H9 (cell line): ENCODE data around the gene GALNT17. TPM values are rescaled to one million over a fixed set of nuclear protein-coding genes. Genes with fewer than 3 reads are reported as not detected.
A peak's percentile ranks its signal among the peaks of the same experiment; 100 is the strongest.

Experiments
- DNase-seq: peaks from one replicate; pipeline ENCODE4 v3.0.0-alpha.2; 2017
- H2AFZ ChIP-seq: one replicate; pipeline ENCODE4 v1.6.1; 2013; ENCODE audit warnings: mild to moderate bottlenecking, low read length, control low read depth, moderate library complexity
- H2AK5ac ChIP-seq: 2 replicates; pipeline ENCODE4 v1.6.1; 2013; ENCODE audit warnings: low read length, control low read depth, mixed read lengths; ENCODE audit not compliant: insufficient read length
- H2BK120ac ChIP-seq: one replicate; pipeline ENCODE4 v1.6.1; 2013; ENCODE audit warnings: low read depth, mild to moderate bottlenecking, low read length, control low read depth, inconsistent platforms; ENCODE audit not compliant: poor library complexity, severe bottlenecking
- H2BK12ac ChIP-seq: 2 replicates; pipeline ENCODE4 v1.6.1; 2013; ENCODE audit warnings: low read length, control low read depth, mixed read lengths, low read depth; ENCODE audit not compliant: insufficient read length
- H2BK15ac ChIP-seq: 2 replicates; pipeline ENCODE4 v1.6.1; 2013; ENCODE audit warnings: low read depth, low read length, control low read depth
- H2BK20ac ChIP-seq: one replicate; pipeline ENCODE4 v1.6.1; 2013; ENCODE audit warnings: low read depth, mild to moderate bottlenecking, low read length, control low read depth, inconsistent platforms; ENCODE audit not compliant: poor library complexity, severe bottlenecking
- H2BK5ac ChIP-seq: 2 replicates; pipeline ENCODE4 v1.6.1; 2013; ENCODE audit warnings: low read length, control low read depth, mixed read lengths; ENCODE audit not compliant: insufficient read length
- H3K14ac ChIP-seq: 2 replicates; pipeline ENCODE4 v1.6.1; 2013; ENCODE audit warnings: low read length, control low read depth; ENCODE audit not compliant: insufficient read depth
- H3K18ac ChIP-seq: 2 replicates; pipeline ENCODE4 v1.6.1; 2013; ENCODE audit warnings: low read depth, mild to moderate bottlenecking, mixed read lengths, low read length, control low read depth; ENCODE audit not compliant: insufficient read length
- H3K23ac ChIP-seq: 2 replicates; pipeline ENCODE4 v1.6.1; 2013; ENCODE audit warnings: low read length, control low read depth, mixed read lengths, low read depth; ENCODE audit not compliant: insufficient read length
- H3K23me2 ChIP-seq: 2 replicates; pipeline ENCODE4 v1.6.1; 2013; ENCODE audit warnings: low read depth, mild to moderate bottlenecking, mixed read lengths, low read length, control low read depth; ENCODE audit not compliant: insufficient read length, poor library complexity, severe bottlenecking
- H3K27ac ChIP-seq: 2 replicates; pipeline ENCODE4 v1.5.1; 2013; ENCODE audit warnings: low read length, control low read depth, mixed read lengths, low read depth; ENCODE audit not compliant: insufficient read length
- H3K27me3 ChIP-seq: 2 replicates; pipeline ENCODE4 v1.6.1; 2013; ENCODE audit warnings: low read length, control low read depth, inconsistent platforms; ENCODE audit not compliant: insufficient read depth
- H3K4ac ChIP-seq: 2 replicates; pipeline ENCODE4 v1.6.1; 2013; ENCODE audit warnings: low read depth, mild to moderate bottlenecking, control low read depth, inconsistent platforms, low read length, moderate library complexity
- H3K4me1 ChIP-seq: 2 replicates; pipeline ENCODE4 v1.6.1; 2013; ENCODE audit warnings: low read length, control low read depth, inconsistent platforms; ENCODE audit not compliant: insufficient read depth
- H3K4me2 ChIP-seq: 2 replicates; pipeline ENCODE4 v1.6.1; 2013; ENCODE audit warnings: low read length, control low read depth, mixed read lengths; ENCODE audit not compliant: insufficient read length, insufficient read depth
- H3K56ac ChIP-seq: 2 replicates; pipeline ENCODE4 v1.6.1; 2013; ENCODE audit warnings: low read depth, mild to moderate bottlenecking, mixed read lengths, low read length, control low read depth; ENCODE audit not compliant: insufficient read length
- H3K79me1 ChIP-seq: 2 replicates; pipeline ENCODE4 v1.6.1; 2013; ENCODE audit warnings: low read depth, mild to moderate bottlenecking, moderate library complexity, low read length, control low read depth, inconsistent platforms; ENCODE audit not compliant: insufficient read depth, poor library complexity, severe bottlenecking
- H3K79me2 ChIP-seq: 2 replicates; pipeline ENCODE4 v1.6.1; 2013; ENCODE audit warnings: low read length, control low read depth, inconsistent platforms; ENCODE audit not compliant: insufficient read depth
- H3K9ac ChIP-seq: 2 replicates; pipeline ENCODE4 v1.6.1; 2013; ENCODE audit warnings: low read length, control low read depth, mixed read lengths; ENCODE audit not compliant: insufficient read length; ENCODE audit errors: extremely low read depth
- H3K9me3 ChIP-seq: one replicate; pipeline ENCODE4 v1.6.1; 2013; ENCODE audit warnings: low read depth, low read length, inconsistent platforms; ENCODE audit not compliant: control insufficient read depth
- H3T11ph ChIP-seq: one replicate; pipeline ENCODE4 v1.6.1; 2013; ENCODE audit warnings: mild to moderate bottlenecking, low read length, control low read depth, inconsistent platforms
- H4K20me1 ChIP-seq: one replicate; pipeline ENCODE4 v1.6.1; 2013; ENCODE audit not compliant: control insufficient read depth, insufficient read length, insufficient read depth
- H4K5ac ChIP-seq: 2 replicates; pipeline ENCODE4 v1.6.1; 2013; ENCODE audit warnings: low read depth, mild to moderate bottlenecking, mixed read lengths, low read length, control low read depth; ENCODE audit not compliant: insufficient read length
- H4K8ac ChIP-seq: replicated peaks from 2 replicates; pipeline ENCODE4 v1.6.1; 2013; ENCODE audit warnings: low read length, control low read depth, mixed read lengths, low read depth; ENCODE audit not compliant: insufficient read length
- H4K91ac ChIP-seq: 2 replicates; pipeline ENCODE4 v1.6.1; 2013; ENCODE audit warnings: low read depth, mild to moderate bottlenecking, moderate library complexity, mixed read lengths, low read length, control low read depth; ENCODE audit not compliant: insufficient read length
- H3K27ac Mint-ChIP-seq, 3 experiments: 2 replicates in 2 of 3; 3 replicates in 1 of 3; pipeline ENCODE4 v1.8.0; 2020 to 2021; ENCODE audit warnings: mixed read lengths in 3 of 3, mild to moderate bottlenecking in 1 of 3, moderate library complexity in 1 of 3
- H3K27me3 Mint-ChIP-seq: 2 replicates; pipeline ENCODE4 v1.8.0; 2021; ENCODE audit warnings: low read depth, mild to moderate bottlenecking, moderate library complexity, mixed read lengths
- H3K36me3 Mint-ChIP-seq, 3 experiments: 2 replicates in 2 of 3; 3 replicates in 1 of 3; pipeline ENCODE4 v1.8.0; 2020 to 2021; ENCODE audit warnings: low read depth in 3 of 3, mixed read lengths in 3 of 3; ENCODE audit not compliant: insufficient read depth in 1 of 3
- H3K4me1 Mint-ChIP-seq, 2 experiments: 2 replicates each; pipeline ENCODE4 v1.8.0; 2020; ENCODE audit warnings: mixed read lengths in 2 of 2
- H3K4me3 Mint-ChIP-seq, 2 experiments: 2 replicates in 1 of 2; 3 replicates in 1 of 2; pipeline ENCODE4 v1.8.0; 2020 to 2021; ENCODE audit warnings: mild to moderate bottlenecking in 2 of 2, mixed read lengths in 2 of 2, moderate library complexity in 1 of 2
- H3K9me3 Mint-ChIP-seq, 2 experiments: 2 replicates in 1 of 2; 3 replicates in 1 of 2; pipeline ENCODE4 v1.8.0; 2020; ENCODE audit warnings: mild to moderate bottlenecking in 2 of 2, mixed read lengths in 2 of 2, moderate library complexity in 1 of 2
- whole genome bisulfite sequencing: extraction: QIAGEN DNeasy Blood & Tissue Kit; methylation state at CpG from one replicate; pipeline ENCODE4 v1.1.7; 2013; ENCODE audit warnings: missing lambda C conversion rate, low lambda C conversion rate, mixed read lengths; ENCODE audit not compliant: insufficient read length; ENCODE audit errors: extremely low coverage; 5-methylcytosine and 5-hydroxymethylcytosine counted together
- total RNA-seq: library from RNA; stranded (reverse); gene quantifications from 2 replicates; pipeline ENCODE4 v1.2.1, GENCODE V29; 2021
- TF ChIP-seq, protein P1 (sequence below): fragments of 200-600 bp; sonication (generic); conservative IDR thresholded peaks from 3 replicates; pipeline ENCODE4 v1.8.0; 2021; ENCODE audit warnings: antibody characterized with exemption, mild to moderate bottlenecking

GALNT17 gene
- total RNA-seq, 1 experiment from 2014 or later, result 43.2 TPM

DNA sequence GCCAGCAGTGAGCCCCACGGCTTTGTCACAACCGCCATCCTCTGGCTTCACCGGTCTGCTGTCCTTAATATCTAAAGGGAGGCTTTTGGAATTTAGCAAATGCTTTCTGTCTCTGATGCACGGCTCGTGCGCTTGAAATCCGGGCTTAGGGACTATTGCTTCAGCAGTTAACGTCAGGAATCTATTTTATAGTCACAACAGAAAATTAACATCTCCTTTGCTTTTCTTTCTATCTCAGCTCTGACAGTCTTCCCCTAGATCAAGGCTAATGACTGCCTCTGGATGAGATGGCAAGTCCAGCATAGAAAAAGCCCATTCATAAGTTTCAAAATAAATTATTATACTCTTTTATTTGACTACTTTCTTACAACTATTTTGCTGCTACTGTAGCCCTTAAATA, 423.8 kb downstream of the GALNT17 start:
- peak overlapping the region in 1 of 3 experiments; percentile 44; a peak in 1 of 7 replicates for H3K27ac Mint-ChIP-seq
- Histone ChIP-seq H3K79me1 (no peaks in the 10 kb centered on the region), H3K9ac (no peak overlapping the region), H4K8ac (no peak overlapping the region), H3K4me2 (no peak overlapping the region), H3K23ac (no peak overlapping the region), H3K9me3 (no peaks in the 10 kb centered on the region), H2BK5ac (no peak overlapping the region), H2BK12ac (no peak overlapping the region), H2AFZ (no peak overlapping the region), H2AK5ac (no peak overlapping the region), H4K5ac (no peak overlapping the region), H3K4me1 (peaks cover 5% of the 10 kb centered on the region; the same call in 1 of the 2 replicates), H3K18ac (no peak overlapping the region), H3K14ac (no peak overlapping the region), H3T11ph (no peak overlapping the region), H4K91ac (no peak overlapping the region), H2BK20ac (no peak overlapping the region), H3K27ac (no peak overlapping the region), H3K27me3 (no peaks in the 10 kb centered on the region), H4K20me1 (no peaks in the 10 kb centered on the region), H2BK15ac (no peak overlapping the region), H3K56ac (no peak overlapping the region), H3K79me2 (no peaks in the 10 kb centered on the region), H3K4ac (no peak overlapping the region), H3K23me2 (no peaks in the 10 kb centered on the region), H2BK120ac (no peak overlapping the region)
- H3K4me3 Mint-ChIP-seq, result no peak overlapping the region
- WGBS, result no CpG with 5 or more reads among the region's 8 CpGs
- H3K27me3 Mint-ChIP-seq, result no peaks in the 10 kb centered on the region
- TF ChIP-seq, protein P1, sequence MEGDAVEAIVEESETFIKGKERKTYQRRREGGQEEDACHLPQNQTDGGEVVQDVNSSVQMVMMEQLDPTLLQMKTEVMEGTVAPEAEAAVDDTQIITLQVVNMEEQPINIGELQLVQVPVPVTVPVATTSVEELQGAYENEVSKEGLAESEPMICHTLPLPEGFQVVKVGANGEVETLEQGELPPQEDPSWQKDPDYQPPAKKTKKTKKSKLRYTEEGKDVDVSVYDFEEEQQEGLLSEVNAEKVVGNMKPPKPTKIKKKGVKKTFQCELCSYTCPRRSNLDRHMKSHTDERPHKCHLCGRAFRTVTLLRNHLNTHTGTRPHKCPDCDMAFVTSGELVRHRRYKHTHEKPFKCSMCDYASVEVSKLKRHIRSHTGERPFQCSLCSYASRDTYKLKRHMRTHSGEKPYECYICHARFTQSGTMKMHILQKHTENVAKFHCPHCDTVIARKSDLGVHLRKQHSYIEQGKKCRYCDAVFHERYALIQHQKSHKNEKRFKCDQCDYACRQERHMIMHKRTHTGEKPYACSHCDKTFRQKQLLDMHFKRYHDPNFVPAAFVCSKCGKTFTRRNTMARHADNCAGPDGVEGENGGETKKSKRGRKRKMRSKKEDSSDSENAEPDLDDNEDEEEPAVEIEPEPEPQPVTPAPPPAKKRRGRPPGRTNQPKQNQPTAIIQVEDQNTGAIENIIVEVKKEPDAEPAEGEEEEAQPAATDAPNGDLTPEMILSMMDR, result no peak
- peaks cover 21 to 25% of the 10 kb centered on the region in 2 experiments for H3K4me1 Mint-ChIP-seq
- DNase-seq, result no peak
- H3K9me3 Mint-ChIP-seq, result peaks cover 8% of the 10 kb centered on the region in 2 experiments
- H3K36me3 Mint-ChIP-seq, result peaks cover 15 to 25% (median 17%) of the 10 kb centered on the region in 3 experiments
